H1 (cell line): ENCODE data around the gene NDUFB2. TPM values are rescaled to one million over a fixed set of nuclear protein-coding genes. Genes with fewer than 3 reads are reported as not detected.

Experiments used
- CTCF ChIA-PET: fragments of 300-600 bp; sonication (Branson Sonifier 250); formaldehyde crosslinking; loops from one replicate; lab custom pipeline; 2021; ENCODE audit not compliant: partially characterized antibody; lab: Charles Lee
- POLR2A ChIA-PET: fragments of 300-600 bp; sonication (Branson Sonifier 250); formaldehyde crosslinking; loops from one replicate; lab custom pipeline; 2021; ENCODE audit warnings: inconsistent platforms; ENCODE audit not compliant: partially characterized antibody; lab: Charles Lee
- DNase-seq, 2 experiments: peaks; one replicate each; pipeline versions ENCODE4 v3.0.0 to v3.0.0-alpha.2; 2010 to 2022; ENCODE audit warnings: low spot score in 2 of 2, low read depth in 1 of 2, mixed read lengths in 1 of 2
- FAIRE-seq: peaks from 2 replicates; lab custom pipeline; 2011; peaks lifted over from hg19 to GRCh38; lab: Jason Lieb, UNC
- H2AFZ ChIP-seq: 2 replicates; pipeline ENCODE4 v1.8.1; 2012; ENCODE audit warnings: low read length, inconsistent platforms
- H2AK5ac ChIP-seq: 2 replicates; pipeline ENCODE4 v1.6.1; 2013; ENCODE audit warnings: low read depth, low read length
- H2BK120ac ChIP-seq: replicated peaks from 2 replicates; pipeline ENCODE3; 2013; ENCODE audit warnings: low read depth, low read length, inconsistent platforms
- H2BK12ac ChIP-seq: 2 replicates; pipeline ENCODE4 v1.6.1; 2013; ENCODE audit warnings: low read depth, low read length
- H2BK15ac ChIP-seq: 2 replicates; pipeline ENCODE4 v1.6.1; 2013; ENCODE audit warnings: low read length
- H2BK20ac ChIP-seq: 2 replicates; pipeline ENCODE4 v1.6.1; 2013; ENCODE audit warnings: low read length
- H2BK5ac ChIP-seq: 2 replicates; pipeline ENCODE4 v1.6.1; 2013; ENCODE audit warnings: low read depth, low read length
- H3K14ac ChIP-seq: 2 replicates; pipeline ENCODE4 v1.6.1; 2013; ENCODE audit warnings: inconsistent platforms; ENCODE audit not compliant: insufficient read length
- H3K18ac ChIP-seq: 2 replicates; pipeline ENCODE4 v1.6.1; 2013; ENCODE audit warnings: low read length; ENCODE audit errors: extremely low read depth
- H3K23ac ChIP-seq: 2 replicates; pipeline ENCODE4 v1.6.1; 2013; ENCODE audit warnings: inconsistent platforms; ENCODE audit not compliant: insufficient read length
- H3K23me2 ChIP-seq: 2 replicates; pipeline ENCODE4 v1.6.1; 2013; ENCODE audit warnings: low read depth, low read length
- H3K27ac ChIP-seq: 2 replicates; pipeline ENCODE4 v1.6.1; 2011; ENCODE audit warnings: low read depth, low read length, inconsistent platforms
- H3K27me3 ChIP-seq, 4 experiments: replicated peaks in 1 of 4; 1 replicate in 1 of 4; 2 replicates in 3 of 4; pipeline versions ENCODE4 v1.6.1 to v1.8.1; 2011 to 2013; ENCODE audit warnings: low read length in 3 of 4, mild to moderate bottlenecking in 3 of 4, inconsistent platforms in 2 of 4, mixed read lengths in 2 of 4, moderate library complexity in 1 of 4; ENCODE audit not compliant: control insufficient read depth in 3 of 4, insufficient read depth in 3 of 4; ENCODE audit errors: extremely low read depth in 1 of 4
- H3K36me3 ChIP-seq, 4 experiments: 2 replicates each; pipeline versions ENCODE4 v1.6.1 to v1.8.1; 2011 to 2013; ENCODE audit warnings: mild to moderate bottlenecking in 4 of 4, low read length in 3 of 4, moderate library complexity in 2 of 4, control low read depth in 1 of 4, inconsistent platforms in 1 of 4; ENCODE audit not compliant: insufficient read depth in 4 of 4, control insufficient read depth in 2 of 4
- H3K4ac ChIP-seq: replicated peaks from 2 replicates; pipeline ENCODE3; 2013; ENCODE audit warnings: low read length, low read depth, mixed read lengths, inconsistent platforms; ENCODE audit not compliant: insufficient read length
- H3K4me1 ChIP-seq, 4 experiments: replicated peaks in 1 of 4; 1 replicate in 1 of 4; 2 replicates in 3 of 4; pipeline versions ENCODE4 v1.6.1 to v1.8.1; 2011 to 2013; ENCODE audit warnings: low read length in 3 of 4, inconsistent platforms in 2 of 4, mixed read lengths in 1 of 4; ENCODE audit not compliant: insufficient read depth in 4 of 4, control insufficient read depth in 3 of 4
- H3K4me2 ChIP-seq, 2 experiments: 2 replicates each; pipeline versions ENCODE4 v1.6.1 to v1.8.1; 2011 to 2013; ENCODE audit warnings: low read depth in 2 of 2, low read length in 2 of 2, control low read depth in 1 of 2, inconsistent platforms in 1 of 2, mild to moderate bottlenecking in 1 of 2; ENCODE audit not compliant: insufficient read depth in 1 of 2
- H3K4me3 ChIP-seq, 4 experiments: fragments of 200-600, 300-600 bp in 1 of 4; sonication (generic), shearing (Covaris generic), sonication (Bioruptor Twin) in 1 of 4; 2 replicates each; pipeline versions ENCODE4 v1.5.1 to v1.8.1; 2011 to 2016; ENCODE audit warnings: low read length in 4 of 4, low read depth in 3 of 4, control low read depth in 2 of 4, inconsistent platforms in 2 of 4, mild to moderate bottlenecking in 2 of 4, mixed read lengths in 1 of 4, moderate library complexity in 1 of 4; ENCODE audit not compliant: insufficient read depth in 2 of 4; ENCODE audit errors: extremely low read depth in 1 of 4
- H3K56ac ChIP-seq: replicated peaks from 2 replicates; pipeline ENCODE3; 2013; ENCODE audit warnings: low read depth, mild to moderate bottlenecking, mixed read lengths, low read length, inconsistent platforms; ENCODE audit not compliant: insufficient read length
- H3K79me1 ChIP-seq: 2 replicates; pipeline ENCODE4 v1.6.1; 2013; ENCODE audit warnings: low read depth, low read length, control low read depth
- H3K79me2 ChIP-seq, 2 experiments: 2 replicates each; pipeline versions ENCODE4 v1.6.1 to v1.8.1; 2012 to 2013; ENCODE audit warnings: low read length in 2 of 2, mild to moderate bottlenecking in 2 of 2, inconsistent platforms in 1 of 2; ENCODE audit not compliant: insufficient read depth in 2 of 2, control insufficient read depth in 1 of 2
- H3K9ac ChIP-seq, 4 experiments: replicated peaks in 1 of 4; 1 replicate in 1 of 4; 2 replicates in 3 of 4; pipeline versions ENCODE4 v1.6.1 to v1.8.1; 2011 to 2013; ENCODE audit warnings: low read depth in 3 of 4, low read length in 3 of 4, control low read depth in 2 of 4, mild to moderate bottlenecking in 2 of 4, moderate library complexity in 2 of 4, inconsistent platforms in 1 of 4; ENCODE audit errors: extremely low read depth in 1 of 4
- H3K9me3 ChIP-seq, 2 experiments: 2 replicates each; pipeline versions ENCODE4 v1.6.1 to v1.8.1; 2012 to 2013; ENCODE audit warnings: mild to moderate bottlenecking in 2 of 2, moderate library complexity in 2 of 2, control low read depth in 1 of 2, inconsistent platforms in 1 of 2, low read depth in 1 of 2, low read length in 1 of 2, mixed read lengths in 1 of 2; ENCODE audit not compliant: insufficient read depth in 2 of 2
- H4K20me1 ChIP-seq, 2 experiments: replicated peaks in 1 of 2; 2 replicates each; pipeline versions ENCODE3 to v1.8.1; 2011 to 2013; ENCODE audit warnings: inconsistent platforms in 2 of 2, low read length in 2 of 2, mild to moderate bottlenecking in 1 of 2; ENCODE audit not compliant: insufficient read depth in 2 of 2, control insufficient read depth in 1 of 2
- H4K5ac ChIP-seq: 2 replicates; pipeline ENCODE4 v1.6.1; 2013; ENCODE audit warnings: low read length, low read depth, mixed read lengths, inconsistent platforms; ENCODE audit not compliant: insufficient read length
- H4K8ac ChIP-seq: 2 replicates; pipeline ENCODE4 v1.8.0; 2013; ENCODE audit warnings: mild to moderate bottlenecking, moderate library complexity, low read length, inconsistent platforms; ENCODE audit not compliant: insufficient read depth; ENCODE audit errors: extremely low read depth
- H4K91ac ChIP-seq: replicated peaks from 2 replicates; pipeline ENCODE3; 2013; ENCODE audit warnings: low read length, mixed read lengths, inconsistent platforms; ENCODE audit not compliant: insufficient read length
- BRCA1 ChIP-seq: IDR thresholded peaks from 2 replicates; pipeline ENCODE4 v1.6.1; 2012; ENCODE audit warnings: low read depth, low read length, improper control_type of control experiment
- JUN ChIP-seq: IDR thresholded peaks from 2 replicates; pipeline ENCODE4 v1.6.1; 2011; ENCODE audit warnings: low read depth, mild to moderate bottlenecking, improper control_type of control experiment, low read length
- POLR2A ChIP-seq, 2 experiments: IDR thresholded peaks; 1 replicate in 1 of 2; 2 replicates in 1 of 2; pipeline ENCODE4 v1.6.1; 2011; ENCODE audit warnings: low read depth in 2 of 2, low read length in 2 of 2, mild to moderate bottlenecking in 2 of 2; ENCODE audit errors: control extremely low read depth in 1 of 2
- POLR2AphosphoS5 ChIP-seq: IDR thresholded peaks from 2 replicates; pipeline ENCODE4 v1.6.1; 2011; ENCODE audit warnings: low read depth, low read length
- RAD21 ChIP-seq, 2 experiments: IDR thresholded peaks in 1 of 2; conservative IDR thresholded peaks in 1 of 2; 2 replicates each; pipeline ENCODE4 v1.6.1; 2011; ENCODE audit warnings: low read depth in 2 of 2, low read length in 2 of 2, improper control_type of control experiment in 1 of 2, inconsistent platforms in 1 of 2, mild to moderate bottlenecking in 1 of 2, moderate library complexity in 1 of 2
- SAP30 ChIP-seq: fragments of 300-600 bp; sonication (generic); IDR thresholded peaks from 2 replicates; pipeline ENCODE4 v1.7.1; 2012; ENCODE audit warnings: low read length, moderate library complexity, mild to moderate bottlenecking, inconsistent platforms; ENCODE audit not compliant: insufficient read depth, insufficient replicate concordance
- SP1 ChIP-seq: IDR thresholded peaks from 2 replicates; pipeline ENCODE4 v1.6.1; 2011; ENCODE audit warnings: low read depth, low read length
- SUZ12 ChIP-seq: fragments of 200-600 bp; sonication (generic); IDR thresholded peaks from 2 replicates; pipeline ENCODE4 v1.6.1; 2012; ENCODE audit warnings: mild to moderate bottlenecking, inconsistent platforms, low read length, moderate library complexity, mixed read lengths
- TBP ChIP-seq: IDR thresholded peaks from 2 replicates; pipeline ENCODE4 v1.6.1; 2011; ENCODE audit warnings: low read depth, low read length, improper control_type of control experiment
- TCF12 ChIP-seq: IDR thresholded peaks from 2 replicates; pipeline ENCODE4 v1.6.1; 2011; ENCODE audit warnings: low read depth, mild to moderate bottlenecking, low read length
- whole genome bisulfite sequencing, 2 experiments: shearing (Covaris generic) in 1 of 2; methylation state at CpG; one replicate each; pipeline versions ENCODE4 v1.1.6 to v1.1.7; 2013 to 2015; ENCODE audit warnings: low lambda C conversion rate in 2 of 2, mixed read lengths in 2 of 2, inconsistent platforms in 1 of 2, low coverage in 1 of 2, missing lambda C conversion rate in 1 of 2; ENCODE audit not compliant: insufficient replicate concordance in 2 of 2, insufficient coverage in 1 of 2, insufficient read length in 1 of 2; ENCODE audit errors: extremely low coverage in 1 of 2, missing lambda C conversion rate in 1 of 2; 5-methylcytosine and 5-hydroxymethylcytosine counted together
- polyA plus RNA-seq, 7 experiments: library from polyadenylated mRNA; depleted of rRNA in 3 of 7; stranded (reverse) in 5 of 7; unstranded in 2 of 7; fragments of >200 nt in 5 of 7; fragments of 200-250 nt in 2 of 7; gene quantifications; 1 replicate in 5 of 7; 2 replicates in 1 of 7; 4 replicates in 1 of 7; pipeline versions ENCODE4 v1.2.1 to v1.2.3, GENCODE V29; 2011 to 2013; ENCODE audit warnings: missing spikeins in 2 of 7, mixed read lengths in 2 of 7
- total RNA-seq: library from RNA; stranded (reverse); fragmentation: NEBNext Ultra II Directional; extraction: Animal tissue kit (Norgen Biotek cat#: 25700); gene quantifications from 2 replicates; pipeline ENCODE4 v1.2.1, GENCODE V29; 2021
- TF ChIP-seq, protein P1 (sequence below): IDR thresholded peaks from 2 replicates; pipeline ENCODE4 v1.6.1; 2012; ENCODE audit warnings: low read length, inconsistent platforms
- TF ChIP-seq, protein P2 (sequence below): IDR thresholded peaks from 2 replicates; pipeline ENCODE4 v1.6.1; 2011; ENCODE audit warnings: low read depth, mild to moderate bottlenecking, low read length; ENCODE audit not compliant: insufficient read depth

NDUFB2 gene
- total and polyA plus RNA-seq, 2 of the 8 experiments (the other 6 are each of a cell fraction or from before 2014, with no cell fraction given), result 168 to 881 TPM

DNA sequence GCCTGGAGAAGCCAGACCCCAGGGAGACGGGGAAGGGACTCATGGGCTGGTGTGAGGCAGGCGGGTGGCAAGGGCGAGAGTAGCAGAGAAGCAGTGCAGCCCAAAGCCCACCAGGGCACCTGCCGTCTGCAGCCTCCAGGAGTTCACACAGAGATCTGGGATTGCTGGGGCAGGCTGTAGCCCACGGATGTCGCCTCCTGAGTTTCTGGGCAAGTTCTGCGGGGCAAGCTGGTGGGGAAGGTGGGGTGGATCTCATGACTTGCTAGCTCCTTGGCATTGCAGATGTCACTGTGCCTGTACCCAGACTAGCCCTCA lies 17.7 kb upstream of the NDUFB2 start:
- peaks cover 0 to 5% (median under 1%) of the 10 kb centered on the region in 4 experiments; a peak in 3 of 7 replicates for H3K27me3 ChIP-seq
- H3K36me3 ChIP-seq, result no peaks in the 10 kb centered on the region
- FAIRE-seq (no peak), DNase-seq (no peak)
- no peak overlapping the region for H3K4ac ChIP-seq
- H2AK5ac ChIP-seq, result no peak overlapping the region
- WGBS, 2 experiments, result 84% methylated on average over 7 of the region's 7 CpGs; no CpG with 5 or more reads in 1 of the 2 experiments
- no peak overlapping the region for H2BK5ac ChIP-seq
- H2BK15ac ChIP-seq, result no peak overlapping the region
- H2BK12ac ChIP-seq, result no peak overlapping the region
- H3K79me2 ChIP-seq, result no peaks in the 10 kb centered on the region
- H4K20me1 ChIP-seq, result no peaks in the 10 kb centered on the region
- no peak overlapping the region for H3K9ac ChIP-seq
- H4K5ac ChIP-seq, result no peak overlapping the region
- no peaks in the 10 kb centered on the region; the same call in 1 of the 2 replicates for H3K23me2 ChIP-seq
- H3K14ac ChIP-seq, result no peak overlapping the region
- no peak overlapping the region for H3K56ac ChIP-seq
- no peaks in the 10 kb centered on the region for H3K9me3 ChIP-seq
- no peak overlapping the region for H3K27ac ChIP-seq
- no peak overlapping the region for H3K4me3 ChIP-seq
- no peak overlapping the region; the same call in 1 of the 2 replicates for H4K8ac ChIP-seq
- H3K23ac ChIP-seq, result no peak overlapping the region
- no peak overlapping the region for H2BK20ac ChIP-seq
- no peak overlapping the region for H3K4me2 ChIP-seq
- H3K18ac ChIP-seq, result no peak overlapping the region
- ChIA-PET POLR2A (interaction anchor here (1.0 kb wide), 1 partner anchor 15 kb away, joined by 4 read pairs; no protein-coding TSS in a partner anchor), CTCF (interaction anchor here (0.7 to 1.4 kb wide), 3 partner anchors 36 to 304 kb away, joined by 3 read pairs; no protein-coding TSS in a partner anchor)
- H3K79me1 ChIP-seq, result no peaks in the 10 kb centered on the region
- H2AFZ ChIP-seq, result no peak overlapping the region
- peaks cover 0 to 2% (median 0%) of the 10 kb centered on the region in 4 experiments; a peak in 1 of 7 replicates for H3K4me1 ChIP-seq
- no peak overlapping the region for H2BK120ac ChIP-seq
- no peak overlapping the region for H4K91ac ChIP-seq
- TF ChIP-seq TCF12 (no peak), SUZ12 (no peak), TBP (no peak), SAP30 (no peak), RAD21 (IDR thresholded peaks at IDR 0.05 in 1 of 2, conservative IDR thresholded peaks at IDR 0.05 in 1 of 2; ENCODE audit: low read depth in 2 of 2, low read length in 2 of 2) (no peak), POLR2A (IDR thresholded peaks at IDR 0.05; ENCODE audit: control extremely low read depth in 1 of 2, low read depth in 2 of 2, low read length in 2 of 2) (no peak), POLR2AphosphoS5 (no peak), SP1 (no peak), JUN (no peak), BRCA1 (no peak)
- TF ChIP-seq, protein P1, sequence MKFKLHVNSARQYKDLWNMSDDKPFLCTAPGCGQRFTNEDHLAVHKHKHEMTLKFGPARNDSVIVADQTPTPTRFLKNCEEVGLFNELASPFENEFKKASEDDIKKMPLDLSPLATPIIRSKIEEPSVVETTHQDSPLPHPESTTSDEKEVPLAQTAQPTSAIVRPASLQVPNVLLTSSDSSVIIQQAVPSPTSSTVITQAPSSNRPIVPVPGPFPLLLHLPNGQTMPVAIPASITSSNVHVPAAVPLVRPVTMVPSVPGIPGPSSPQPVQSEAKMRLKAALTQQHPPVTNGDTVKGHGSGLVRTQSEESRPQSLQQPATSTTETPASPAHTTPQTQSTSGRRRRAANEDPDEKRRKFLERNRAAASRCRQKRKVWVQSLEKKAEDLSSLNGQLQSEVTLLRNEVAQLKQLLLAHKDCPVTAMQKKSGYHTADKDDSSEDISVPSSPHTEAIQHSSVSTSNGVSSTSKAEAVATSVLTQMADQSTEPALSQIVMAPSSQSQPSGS, result no peak
- TF ChIP-seq, protein P2, sequence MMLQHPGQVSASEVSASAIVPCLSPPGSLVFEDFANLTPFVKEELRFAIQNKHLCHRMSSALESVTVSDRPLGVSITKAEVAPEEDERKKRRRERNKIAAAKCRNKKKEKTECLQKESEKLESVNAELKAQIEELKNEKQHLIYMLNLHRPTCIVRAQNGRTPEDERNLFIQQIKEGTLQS, result no peak
